GM19372 (cell line): ENCODE results near the gene IL20.

Experiments used
- ATAC-seq: cut with Tn5 transposase; IDR thresholded peaks from one replicate; pipeline ENCODE4 v1.9.1; 2021; ENCODE audit warnings: mild to moderate bottlenecking, low read depth, moderate library complexity; ENCODE audit not compliant: unreplicated experiment

The IL20 gene, protein sequence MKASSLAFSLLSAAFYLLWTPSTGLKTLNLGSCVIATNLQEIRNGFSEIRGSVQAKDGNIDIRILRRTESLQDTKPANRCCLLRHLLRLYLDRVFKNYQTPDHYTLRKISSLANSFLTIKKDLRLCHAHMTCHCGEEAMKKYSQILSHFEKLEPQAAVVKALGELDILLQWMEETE

DNA sequence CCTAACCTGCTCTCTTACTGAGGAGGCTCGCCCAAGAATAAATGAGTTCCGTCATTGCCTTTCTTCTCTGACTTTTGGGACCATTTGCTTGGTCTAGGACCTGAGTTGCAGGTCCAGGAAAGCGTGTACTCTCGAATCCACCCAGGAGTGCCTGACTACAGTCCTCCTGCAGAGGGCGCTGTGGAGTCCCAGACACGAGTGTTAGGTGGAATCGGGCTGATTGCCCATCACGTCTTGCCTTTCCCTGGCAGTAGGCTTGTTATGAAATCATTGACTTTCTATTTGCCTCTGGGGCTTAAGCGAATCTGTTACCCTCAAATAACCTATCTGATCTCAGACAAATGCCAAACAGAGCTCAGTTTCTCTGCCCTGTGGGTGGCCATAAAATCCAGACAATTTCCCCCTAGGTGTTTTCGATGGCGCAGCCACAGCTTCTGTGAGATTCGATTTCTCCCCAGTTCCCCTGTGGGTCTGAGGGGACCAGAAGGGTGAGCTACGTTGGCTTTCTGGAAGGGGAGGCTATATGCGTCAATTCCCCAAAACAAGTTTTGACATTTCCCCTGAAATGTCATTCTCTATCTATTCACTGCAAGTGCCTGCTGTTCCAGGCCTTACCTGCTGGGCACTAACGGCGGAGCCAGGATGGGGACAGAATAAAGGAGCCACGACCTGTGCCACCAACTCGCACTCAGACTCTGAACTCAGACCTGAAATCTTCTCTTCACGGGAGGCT is at the start of gene IL20:
IL20 (plus strand) TSS at position 685 of the 733 bp plus-strand sequence. CDS start 230 bp downstream, outside the sequence.
- no peak for ATAC-seq

DNA sequence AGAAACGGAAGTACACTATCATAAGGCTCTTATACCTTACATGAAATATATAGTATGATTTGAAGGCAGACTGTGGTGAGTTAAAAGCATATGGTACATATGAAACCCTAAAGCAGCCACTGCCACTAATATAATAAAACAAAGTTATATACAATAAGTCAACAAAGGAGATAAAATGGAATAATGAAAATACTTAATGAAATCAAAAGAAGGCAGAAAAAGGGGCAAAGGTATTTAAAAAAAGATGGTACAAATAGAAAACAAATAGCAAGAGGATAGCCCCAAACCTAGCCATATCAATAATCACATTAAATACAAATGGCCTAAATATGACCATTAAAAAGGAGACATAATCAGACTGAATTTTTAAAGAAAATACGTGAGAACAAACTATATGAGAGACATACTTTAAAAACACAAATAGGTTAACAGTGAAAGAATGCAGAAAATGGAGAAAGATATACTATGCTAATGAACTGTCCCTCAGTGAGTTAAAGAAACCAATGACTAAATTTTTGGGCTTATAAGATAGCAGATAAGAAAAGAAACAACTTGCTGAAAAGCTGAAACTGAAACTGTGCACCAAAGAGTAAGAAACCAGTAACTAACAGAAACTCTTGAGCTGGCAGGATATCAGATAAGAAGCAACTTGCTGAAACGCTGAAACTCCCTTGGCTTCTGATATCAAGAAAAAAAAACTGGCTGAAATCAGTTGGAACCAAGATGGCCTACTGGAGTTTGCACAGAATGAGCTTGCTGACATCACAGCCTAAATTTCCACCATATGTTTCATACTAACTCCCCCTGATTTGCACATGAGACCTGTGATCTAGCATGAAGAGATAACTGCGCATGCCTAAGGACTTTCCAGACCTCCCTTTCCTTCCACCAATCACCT is 48.8 kb upstream of the IL20 start:
- no peak for ATAC-seq

DNA sequence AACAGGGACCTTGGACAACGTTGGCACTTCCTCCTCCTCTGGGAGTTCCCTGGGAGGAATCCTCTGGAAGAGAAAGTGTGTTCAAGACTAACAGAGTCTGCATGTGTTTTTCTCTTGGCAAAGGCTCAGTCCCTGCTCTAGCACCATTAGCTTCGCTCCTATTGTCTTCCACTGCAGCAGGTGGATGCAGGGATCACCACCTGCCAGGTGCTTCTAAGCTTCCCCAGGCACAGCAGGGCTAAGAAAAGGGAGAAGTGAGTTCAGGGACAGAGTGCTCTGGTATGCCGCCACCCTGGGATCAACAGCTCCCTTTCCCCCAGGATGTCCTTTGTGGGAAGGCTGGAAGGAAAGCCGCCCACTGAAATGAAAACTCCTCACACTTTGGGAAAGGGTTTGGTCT is 43.9 kb upstream of the IL20 start:
- no peak for ATAC-seq

DNA sequence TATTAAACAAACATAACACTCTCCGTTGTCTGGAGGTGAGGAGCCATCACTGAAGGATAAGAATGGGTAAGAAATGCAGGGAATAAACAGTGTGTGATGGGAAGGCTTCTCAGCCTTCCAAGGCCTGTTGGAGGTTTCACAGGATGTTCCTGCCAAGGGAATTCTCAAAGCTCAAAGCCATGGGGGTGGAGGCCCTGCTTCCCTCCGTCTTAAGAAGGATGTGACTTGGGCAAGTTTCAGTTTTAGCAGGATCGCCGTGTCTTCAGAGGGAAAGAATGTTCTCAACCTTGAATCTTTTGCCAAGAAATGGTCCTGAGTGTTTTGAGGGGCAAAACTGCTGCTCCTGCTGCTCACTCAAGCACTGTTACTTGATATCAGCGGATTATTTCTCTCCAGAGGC is 41.7 kb upstream of the IL20 start:
- ATAC-seq = no peak

DNA sequence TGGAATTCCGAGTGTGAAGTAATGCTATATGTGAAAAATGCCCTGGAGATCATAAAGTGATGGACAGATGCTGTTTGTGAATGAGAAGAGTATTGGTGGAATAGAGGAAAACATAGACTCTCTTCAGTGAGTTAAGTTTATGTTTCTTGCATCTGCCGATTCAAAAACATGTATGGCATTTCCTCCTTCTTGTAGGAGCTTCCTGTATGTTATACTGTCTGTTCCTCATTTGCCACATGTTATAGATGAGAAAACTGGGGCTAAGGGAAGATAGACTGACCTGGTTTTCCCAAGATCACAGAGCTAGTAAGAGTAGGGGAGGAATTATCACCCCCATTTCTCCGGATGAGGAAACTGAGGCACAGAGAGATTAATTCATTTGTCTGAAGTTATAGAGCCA is 41.1 kb upstream of the IL20 start:
- no peak for ATAC-seq

DNA sequence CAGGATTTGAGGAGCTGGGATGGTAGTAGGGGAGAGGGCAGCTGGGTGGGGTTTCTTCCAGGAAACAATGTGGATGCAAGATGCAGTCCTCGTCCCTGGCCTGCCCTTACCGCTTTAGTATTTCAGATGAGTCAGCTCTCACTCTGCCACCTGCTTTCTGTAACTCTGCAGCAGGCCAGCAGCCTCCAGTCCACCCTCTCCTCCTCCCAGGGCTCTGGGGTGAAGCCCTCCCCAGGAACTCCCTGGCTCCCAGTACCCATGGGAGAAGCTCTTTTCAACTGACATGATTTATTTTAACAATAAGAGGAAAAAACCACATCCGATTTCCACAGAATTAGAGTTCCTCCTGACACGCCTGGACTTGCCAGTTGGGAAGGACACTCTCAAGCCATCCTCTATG is 39.0 kb upstream of the IL20 start:
- no peak for ATAC-seq

DNA sequence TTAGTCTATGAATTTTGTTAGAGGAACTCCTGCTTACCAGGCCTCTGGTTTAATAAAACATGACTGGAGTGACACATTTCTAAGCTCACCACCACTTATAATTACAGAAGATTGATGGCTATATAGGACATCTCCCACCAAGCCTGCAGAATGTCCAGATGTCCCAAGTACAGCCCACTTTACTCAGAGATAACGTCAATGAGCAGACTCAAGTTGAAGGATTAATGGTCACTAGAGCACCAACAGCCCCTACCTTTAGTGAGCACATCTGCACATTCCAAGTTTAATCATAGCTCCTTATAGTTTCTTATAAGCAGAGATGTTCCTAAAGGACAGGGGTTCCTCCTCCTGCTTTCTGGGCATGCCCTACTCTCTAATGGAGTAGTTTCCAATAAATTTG is 37.4 kb upstream of the IL20 start:
- ATAC-seq = no peak

DNA sequence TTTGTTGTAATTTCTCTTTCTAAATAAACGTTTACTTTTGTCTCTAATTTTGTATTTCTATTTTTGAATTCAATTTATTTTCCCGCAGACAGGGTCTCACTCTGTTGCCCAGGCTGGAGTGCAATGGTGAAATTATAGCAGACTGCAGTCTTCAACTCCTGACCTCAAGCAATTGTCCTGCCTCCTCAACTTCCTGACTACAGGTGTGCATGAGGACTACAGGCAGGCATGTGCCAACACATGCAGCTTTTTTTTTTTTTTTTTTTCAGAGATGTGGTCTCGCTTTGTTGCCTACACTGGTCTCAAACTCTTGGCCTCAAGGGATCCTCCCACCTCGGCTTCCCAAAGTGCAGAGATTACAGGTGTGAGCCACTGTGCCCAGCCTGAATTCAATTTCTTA is 36.7 kb upstream of the IL20 start:
- ATAC-seq = no peak

DNA sequence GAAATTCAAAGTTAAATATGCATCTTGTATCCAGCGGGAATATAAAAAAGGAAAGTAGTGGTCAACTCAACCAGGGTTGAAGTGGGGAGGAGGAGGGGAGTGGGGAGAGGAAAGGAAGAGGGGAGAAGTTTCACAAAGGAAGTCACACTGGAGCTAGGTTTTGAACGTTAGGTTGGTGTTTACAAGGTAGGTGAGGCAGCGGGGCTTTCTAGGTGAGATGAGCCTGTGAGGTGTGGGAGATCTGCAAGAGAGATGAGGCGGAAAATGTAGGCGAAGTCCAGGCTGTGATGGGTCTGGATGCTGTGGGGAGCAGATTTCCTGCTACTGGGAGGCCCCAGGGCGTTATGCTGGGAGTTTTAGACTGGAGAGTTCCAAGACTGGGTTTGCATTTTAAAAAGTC is 36.1 kb upstream of the IL20 start:
- no peak for ATAC-seq

DNA sequence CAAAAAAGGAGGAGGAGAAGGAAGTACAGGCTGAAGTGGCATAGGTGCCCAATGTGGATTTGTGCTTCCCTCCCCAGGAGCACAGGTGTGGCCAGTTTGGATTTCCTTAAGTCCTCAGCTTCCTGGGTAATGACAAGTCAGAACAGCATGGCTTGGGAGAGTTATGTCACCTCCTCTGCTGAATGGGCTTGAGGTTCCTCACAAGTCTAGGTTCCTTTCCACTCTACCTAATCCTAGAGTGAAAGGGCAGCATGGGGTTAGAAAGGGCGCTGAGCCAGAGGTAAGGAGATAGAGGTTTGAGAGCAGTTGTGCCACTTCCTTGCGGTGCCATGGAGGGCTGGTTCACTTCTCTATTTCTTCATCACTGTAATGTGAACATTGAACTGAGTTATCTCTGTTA is 35.5 kb upstream of the IL20 start:
- ATAC-seq = no peak

DNA sequence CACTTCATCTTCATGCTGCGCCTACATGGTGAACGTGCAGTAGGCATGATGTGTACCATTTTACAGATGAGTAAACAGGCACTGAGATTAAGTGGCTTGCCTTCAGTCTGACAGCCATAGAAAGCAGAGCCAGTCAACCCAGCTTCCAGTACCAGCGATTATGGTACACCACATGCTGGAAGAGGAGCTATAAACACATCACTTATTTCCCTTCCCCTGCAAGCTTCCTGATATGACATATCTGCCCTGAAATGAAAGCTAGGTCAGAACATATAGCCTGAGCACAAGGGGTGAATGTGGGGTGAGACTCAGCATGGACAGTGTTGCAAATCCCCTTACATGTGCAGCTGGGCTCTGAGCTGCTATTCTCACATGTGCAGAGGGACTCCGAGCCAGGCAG is 33.8 kb upstream of the IL20 start:
- no peak for ATAC-seq

DNA sequence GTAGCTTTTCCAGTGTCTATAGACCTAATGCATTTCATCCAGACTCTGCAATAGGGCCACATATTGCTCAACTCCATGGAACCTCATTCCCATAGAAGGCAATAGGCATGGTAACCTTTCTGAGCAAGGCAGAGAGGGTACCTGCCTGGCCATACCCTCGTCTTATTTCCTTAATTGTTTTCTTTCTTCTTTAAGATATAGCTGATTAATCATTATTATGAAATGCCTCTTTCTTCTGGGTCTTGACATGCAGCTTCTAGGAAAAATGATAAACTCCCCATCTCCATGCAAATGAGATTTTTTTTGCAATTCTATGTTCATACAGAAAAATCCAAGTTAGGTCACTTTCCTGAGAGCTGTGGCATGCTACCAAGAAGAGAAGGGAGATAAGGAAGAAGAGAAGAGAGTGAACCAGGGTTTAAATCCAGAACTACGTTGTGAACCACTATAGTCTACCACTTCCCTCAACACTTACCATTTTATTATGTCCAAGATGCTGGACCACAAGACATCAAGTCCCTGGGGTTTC is 33.0 kb upstream of the IL20 start:
- ATAC-seq = no peak

DNA sequence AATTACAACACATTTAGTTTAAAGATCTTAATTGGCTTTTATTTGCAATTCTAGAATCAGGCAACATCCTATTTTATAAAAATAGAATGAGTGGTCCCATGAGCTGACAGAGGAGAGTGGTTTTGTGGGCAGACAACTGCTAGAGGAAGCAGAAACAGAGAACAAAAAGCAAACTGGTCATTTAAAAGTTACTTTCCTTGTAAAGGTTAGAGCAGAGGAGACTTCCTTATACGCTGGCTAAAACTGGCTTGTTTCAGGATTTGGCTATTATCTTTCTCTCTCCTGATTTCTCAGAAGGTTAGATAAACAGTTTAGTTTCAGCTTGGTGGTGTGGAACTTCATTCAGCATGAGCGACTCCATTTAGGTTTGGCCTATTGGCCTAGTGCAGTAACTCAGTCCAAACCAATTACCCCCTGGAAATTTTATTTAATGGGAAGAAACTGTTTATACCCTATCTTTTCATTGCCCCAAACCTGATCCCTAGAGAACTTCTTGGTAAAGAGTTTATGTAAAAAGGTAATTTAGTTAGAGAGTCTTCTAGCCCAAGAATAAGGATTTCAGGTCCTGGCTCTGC is 32.2 kb upstream of the IL20 start:
- ATAC-seq = no peak

DNA sequence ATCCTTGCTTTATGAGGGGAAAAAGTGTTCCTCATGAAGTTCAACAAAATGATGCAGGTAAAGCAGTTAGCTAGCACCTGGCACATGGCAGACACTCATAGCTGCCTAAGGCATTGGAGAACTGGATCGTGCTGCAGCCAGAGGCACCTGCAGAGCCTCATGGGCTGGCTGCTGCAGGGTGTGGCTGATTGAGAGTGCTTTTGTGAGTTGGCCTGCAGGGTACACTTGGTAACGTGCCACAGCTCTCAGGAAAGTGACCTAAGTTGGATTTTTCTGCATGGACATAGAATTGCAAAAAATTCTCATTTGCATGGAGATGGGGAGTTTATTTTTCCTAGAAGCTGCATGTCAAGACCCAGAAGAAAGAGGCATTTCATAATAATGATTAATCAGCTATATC is 31.6 kb upstream of the IL20 start:
- no peak for ATAC-seq

DNA sequence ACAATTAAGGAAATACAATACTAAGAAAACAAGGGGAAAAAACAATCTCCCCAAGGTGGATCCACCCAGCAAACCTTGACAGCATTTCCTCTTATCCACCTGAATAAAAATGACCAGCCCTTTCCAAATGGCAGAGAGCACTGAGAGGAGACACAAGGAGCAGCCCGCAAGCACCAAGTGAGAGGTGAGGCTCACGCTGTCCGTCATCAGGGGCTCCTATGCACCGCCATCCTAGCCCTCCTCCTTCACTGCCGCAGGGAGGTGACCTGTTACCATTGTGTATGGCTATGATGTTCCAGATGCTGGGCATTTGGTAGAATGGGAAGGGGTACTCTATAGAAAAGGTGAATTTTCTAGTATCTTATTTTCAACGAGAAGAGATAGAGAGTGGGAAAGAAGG is 31.2 kb upstream of the IL20 start:
- ATAC-seq = no peak

DNA sequence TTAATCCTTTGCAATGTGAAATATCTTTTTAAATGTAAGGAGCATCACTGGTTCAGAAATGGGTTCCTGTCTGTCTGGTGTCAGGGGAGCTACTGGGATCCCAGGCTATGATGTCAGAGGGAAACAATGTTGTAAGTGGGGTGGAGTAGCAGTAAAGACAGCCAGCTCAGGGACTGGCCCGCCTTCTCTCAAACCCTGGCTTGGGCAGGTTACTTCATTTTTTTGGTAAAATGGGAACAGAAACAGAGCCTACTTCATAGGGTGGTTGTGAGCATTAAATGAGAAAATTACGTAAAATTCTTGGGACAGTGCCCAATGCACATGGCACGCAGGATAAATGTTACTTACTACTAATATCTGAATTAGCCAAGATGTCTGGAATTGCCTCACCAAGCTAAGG is 30.7 kb upstream of the IL20 start:
- ATAC-seq = no peak

DNA sequence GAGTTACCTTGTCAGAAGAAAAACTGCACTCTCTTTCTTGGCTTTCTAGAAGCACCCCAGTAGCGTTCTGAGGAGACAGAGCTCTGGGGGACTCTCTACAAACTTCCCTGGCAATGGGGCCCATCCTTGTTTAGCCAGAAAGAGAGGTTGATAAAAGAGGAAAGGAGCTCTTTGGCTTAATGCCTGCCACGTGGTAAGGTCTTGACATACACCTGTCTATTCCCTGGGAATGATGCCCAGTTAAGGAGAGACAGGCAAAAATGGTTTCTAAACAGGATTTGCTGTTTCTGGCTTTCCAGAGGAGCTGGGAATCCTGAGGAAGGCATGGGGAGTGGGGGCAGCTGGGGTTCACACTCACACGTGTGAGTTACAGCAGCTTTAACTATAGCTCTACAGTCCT is 30.2 kb upstream of the IL20 start:
- ATAC-seq = no peak

DNA sequence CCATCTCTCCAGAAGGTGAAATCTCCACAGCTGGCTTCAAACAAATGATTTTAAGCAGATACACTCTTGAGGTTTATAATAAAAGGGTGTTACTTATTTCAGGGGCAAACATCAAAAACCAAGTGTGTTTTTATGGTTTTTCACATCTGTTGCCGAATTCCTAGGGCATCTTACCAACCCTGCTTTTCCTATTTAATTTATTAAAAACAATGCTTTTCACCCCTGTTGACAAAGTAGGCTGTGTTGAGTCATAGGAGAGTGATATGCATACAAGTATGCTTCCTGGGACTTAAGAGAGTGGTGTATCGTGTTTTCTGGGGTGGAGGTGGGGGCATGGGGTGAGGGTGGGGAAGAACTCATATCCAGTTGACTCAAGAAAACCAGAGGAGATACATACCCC is 29.3 kb upstream of the IL20 start:
- ATAC-seq = no peak

DNA sequence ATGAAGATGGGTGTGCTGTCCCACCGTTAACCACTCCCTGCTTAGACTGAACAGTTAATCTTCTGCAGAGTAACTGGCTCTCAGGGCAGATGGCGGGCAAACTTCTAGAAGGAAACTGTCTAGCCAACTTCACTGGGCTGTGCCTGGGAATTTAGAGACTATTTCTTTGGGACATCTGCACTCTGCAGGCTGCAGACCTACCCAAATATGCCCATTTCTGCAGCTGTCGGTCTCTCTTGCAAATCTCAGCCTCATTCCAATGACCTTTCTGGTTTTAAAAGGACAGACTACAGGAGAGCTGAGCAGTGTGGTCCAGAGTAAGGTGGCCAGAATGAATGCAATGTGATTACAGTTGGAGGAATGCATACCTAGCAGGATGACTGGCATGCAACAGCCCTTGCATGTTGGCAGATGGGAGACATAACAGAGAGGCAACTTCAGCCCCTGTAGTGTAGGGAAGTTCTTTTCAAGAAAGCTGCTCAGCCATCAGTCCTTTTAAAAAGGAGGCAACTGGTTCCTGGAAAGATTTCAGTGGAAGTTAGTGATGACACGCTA is 26.3 kb upstream of the IL20 start:
- no peak for ATAC-seq

DNA sequence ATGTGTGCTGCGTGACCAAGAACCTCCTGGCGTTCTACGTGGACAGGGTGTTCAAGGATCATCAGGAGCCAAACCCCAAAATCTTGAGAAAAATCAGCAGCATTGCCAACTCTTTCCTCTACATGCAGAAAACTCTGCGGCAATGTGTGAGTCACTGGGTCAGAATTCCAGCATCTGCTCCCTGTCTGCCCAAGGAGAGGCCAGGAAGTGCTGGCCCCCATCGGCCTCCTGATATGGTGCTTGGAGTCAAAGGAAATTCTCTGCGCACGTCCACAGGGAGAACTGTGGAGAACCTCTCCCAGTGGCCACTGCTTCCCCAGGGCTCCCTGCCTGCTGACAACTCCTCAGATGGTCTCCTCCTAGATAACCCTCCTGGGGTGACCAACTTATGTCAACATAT is 25.6 kb upstream of the IL20 start:
- ATAC-seq = no peak
